Measurements from ENCODE around the gene SORBS1.

DNA sequence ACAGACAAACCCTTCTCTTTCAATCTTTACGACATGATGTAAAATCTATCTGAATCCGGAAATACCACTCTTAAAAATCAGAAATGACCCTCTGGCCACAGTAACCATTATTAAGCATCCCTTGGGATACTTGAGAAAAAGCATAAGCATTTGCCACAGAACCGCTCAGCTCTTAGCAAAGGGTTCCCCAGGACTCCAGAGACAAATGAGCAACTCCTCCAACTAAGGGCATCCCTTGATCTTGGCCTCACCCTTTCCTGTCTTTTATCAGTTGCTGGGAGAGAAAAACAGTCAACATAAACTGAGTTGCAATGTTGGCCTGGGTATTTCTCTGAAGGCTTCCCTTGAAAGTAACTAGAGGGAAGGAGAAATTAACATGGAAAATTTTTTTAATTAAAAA lies 273.9 kb downstream of the SORBS1 start:
- no peak for TF ChIP-seq POLR2A (IDR thresholded peaks at IDR 0.05; ENCODE audit: low read length)
- TF ChIP-seq GATA1 (IDR thresholded peaks at IDR 0.05; ENCODE audit: low read depth, low read length), result no peak
